Vagina (tissue), 2 donors: ENCODE measurements around the gene ATP11A. TPM values are rescaled to one million over a fixed set of nuclear protein-coding genes. Genes with fewer than 3 reads are reported as not detected.

ENCODE experiments used
- DNase-seq, 2 donors: peaks; one replicate each; pipeline ENCODE4 v3.0.0-alpha.2; 2017; ENCODE audit errors: extremely low spot score in 2 of 2
- H3K27ac ChIP-seq: fragments of 200-600 bp; sonication (generic); one replicate; pipeline ENCODE4 v1.5.1; 2019
- H3K27me3 ChIP-seq: fragments of 200-600 bp; sonication (generic); one replicate; pipeline ENCODE4 v1.5.1; 2019
- H3K36me3 ChIP-seq, 2 donors: fragments of 200-600 bp; sonication (generic); one replicate each; pipeline ENCODE4 v1.5.1; 2017 to 2019
- H3K4me1 ChIP-seq: fragments of 200-600 bp; sonication (generic); one replicate; pipeline ENCODE4 v1.5.1; 2019
- H3K4me3 ChIP-seq, 2 donors: fragments of 200-600 bp; sonication (generic); 1 replicate in 1 of 2; 2 replicates in 1 of 2; pipeline ENCODE4 v1.5.1; 2016 to 2019
- H3K9me3 ChIP-seq: fragments of 200-600 bp; sonication (generic); one replicate; pipeline ENCODE4 v1.5.1; 2019
- POLR2A ChIP-seq, 2 donors: fragments of 450-650 bp; IDR thresholded peaks; one replicate each; pipeline ENCODE4 v1.6.1; 2017; ENCODE audit warnings: antibody characterized with exemption in 2 of 2, mild to moderate bottlenecking in 2 of 2, moderate library complexity in 2 of 2
- POLR2AphosphoS5 ChIP-seq, 2 donors: sonication (generic); formaldehyde crosslinking; IDR thresholded peaks; one replicate each; pipeline ENCODE4 v1.9.0; 2017; ENCODE audit warnings: antibody characterized with exemption in 2 of 2, mild to moderate bottlenecking in 2 of 2, low read depth in 1 of 2; ENCODE audit not compliant: insufficient read depth in 1 of 2
- intact Hi-C: fragments of 100-400 bp; cut with DNase I; formaldehyde crosslinking; loops from one replicate; pipeline ENCODE4 v1.15.1; 2023
- total RNA-seq: library from RNA; depleted of rRNA; stranded (reverse); fragments of >200 nt; gene quantifications from one replicate; pipeline ENCODE4 v1.2.3, GENCODE V29; 2016
- TF ChIP-seq, protein P1 (sequence below), 3 experiments: fragments of 450-650 bp in 2 of 3; fragments of 200-600 bp in 1 of 3; sonication (generic) in 1 of 3; IDR thresholded peaks; one replicate each; pipeline ENCODE4 v1.5.1; 2017 to 2019; ENCODE audit warnings: antibody characterized with exemption in 3 of 3, mild to moderate bottlenecking in 2 of 3, moderate library complexity in 2 of 3

ATP11A gene
- total RNA-seq, 1 donor from 2014 or later = 33.4 TPM

DNA sequence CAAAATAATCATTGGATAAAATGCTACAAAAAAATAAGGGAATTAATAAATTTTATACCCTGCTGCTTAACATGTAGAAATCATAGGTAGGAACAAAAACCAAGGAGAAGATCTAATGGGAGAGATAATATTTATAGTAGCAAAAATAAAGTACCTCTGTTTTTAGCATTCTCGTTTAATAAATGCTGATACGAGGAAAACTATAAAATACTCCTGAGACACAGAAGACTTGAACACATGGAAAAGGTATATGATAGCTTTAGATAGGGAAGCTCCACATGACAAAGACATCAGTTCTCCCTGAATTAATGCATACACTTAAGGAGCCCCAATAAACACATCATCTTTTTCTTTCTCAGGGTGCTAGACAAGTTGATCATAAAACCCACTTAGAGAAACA, 234.5 kb downstream of the ATP11A start:
- Histone ChIP-seq H3K4me3 (no peak overlapping the region), H3K36me3 (no peaks in the 10 kb centered on the region), H3K27ac (no peak overlapping the region), H3K4me1 (peaks cover 7% of the 10 kb centered on the region), H3K27me3 (no peaks in the 10 kb centered on the region), H3K9me3 (no peaks in the 10 kb centered on the region)
- intact Hi-C loops = no loop called here
- TF ChIP-seq POLR2AphosphoS5 (IDR thresholded peaks at IDR 0.05; ENCODE audit: insufficient read depth in 1 of 2, low read depth in 1 of 2) (no peak), POLR2A (IDR thresholded peaks at IDR 0.05) (no peak)
- TF ChIP-seq, protein P1, sequence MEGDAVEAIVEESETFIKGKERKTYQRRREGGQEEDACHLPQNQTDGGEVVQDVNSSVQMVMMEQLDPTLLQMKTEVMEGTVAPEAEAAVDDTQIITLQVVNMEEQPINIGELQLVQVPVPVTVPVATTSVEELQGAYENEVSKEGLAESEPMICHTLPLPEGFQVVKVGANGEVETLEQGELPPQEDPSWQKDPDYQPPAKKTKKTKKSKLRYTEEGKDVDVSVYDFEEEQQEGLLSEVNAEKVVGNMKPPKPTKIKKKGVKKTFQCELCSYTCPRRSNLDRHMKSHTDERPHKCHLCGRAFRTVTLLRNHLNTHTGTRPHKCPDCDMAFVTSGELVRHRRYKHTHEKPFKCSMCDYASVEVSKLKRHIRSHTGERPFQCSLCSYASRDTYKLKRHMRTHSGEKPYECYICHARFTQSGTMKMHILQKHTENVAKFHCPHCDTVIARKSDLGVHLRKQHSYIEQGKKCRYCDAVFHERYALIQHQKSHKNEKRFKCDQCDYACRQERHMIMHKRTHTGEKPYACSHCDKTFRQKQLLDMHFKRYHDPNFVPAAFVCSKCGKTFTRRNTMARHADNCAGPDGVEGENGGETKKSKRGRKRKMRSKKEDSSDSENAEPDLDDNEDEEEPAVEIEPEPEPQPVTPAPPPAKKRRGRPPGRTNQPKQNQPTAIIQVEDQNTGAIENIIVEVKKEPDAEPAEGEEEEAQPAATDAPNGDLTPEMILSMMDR (IDR thresholded peaks at IDR 0.05) = no peak
- DNase-seq = no peak

DNA sequence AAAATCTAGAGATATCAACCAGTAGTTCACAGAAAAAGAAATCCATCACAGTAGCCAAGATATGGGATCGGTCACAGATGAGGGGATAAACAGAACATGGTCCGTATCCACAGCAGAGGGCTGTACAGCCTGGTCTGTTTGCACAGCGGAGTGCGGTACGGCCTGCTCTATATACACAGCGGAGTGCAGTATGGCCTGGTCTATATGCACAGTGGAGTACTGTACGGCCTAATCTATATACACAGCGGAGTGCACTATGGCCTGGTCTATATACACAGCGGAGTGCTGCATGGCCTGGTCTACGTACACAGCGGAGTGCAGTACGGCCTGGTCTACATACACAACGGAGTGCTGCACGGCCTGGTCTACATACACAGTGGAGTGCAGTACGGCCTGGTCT, 236.2 kb downstream of the ATP11A start:
- Histone ChIP-seq H3K27ac (no peak overlapping the region), H3K4me1 (peaks cover 8% of the 10 kb centered on the region), H3K27me3 (no peaks in the 10 kb centered on the region), H3K9me3 (no peaks in the 10 kb centered on the region), H3K4me3 (no peak overlapping the region), H3K36me3 (no peaks in the 10 kb centered on the region)
- intact Hi-C loops = no loop called here
- TF ChIP-seq POLR2A (IDR thresholded peaks at IDR 0.05) (no peak), POLR2AphosphoS5 (IDR thresholded peaks at IDR 0.05; ENCODE audit: insufficient read depth in 1 of 2, low read depth in 1 of 2) (no peak)
- TF ChIP-seq, protein P1 (IDR thresholded peaks at IDR 0.05) = no peak
- DNase-seq = no peak

DNA sequence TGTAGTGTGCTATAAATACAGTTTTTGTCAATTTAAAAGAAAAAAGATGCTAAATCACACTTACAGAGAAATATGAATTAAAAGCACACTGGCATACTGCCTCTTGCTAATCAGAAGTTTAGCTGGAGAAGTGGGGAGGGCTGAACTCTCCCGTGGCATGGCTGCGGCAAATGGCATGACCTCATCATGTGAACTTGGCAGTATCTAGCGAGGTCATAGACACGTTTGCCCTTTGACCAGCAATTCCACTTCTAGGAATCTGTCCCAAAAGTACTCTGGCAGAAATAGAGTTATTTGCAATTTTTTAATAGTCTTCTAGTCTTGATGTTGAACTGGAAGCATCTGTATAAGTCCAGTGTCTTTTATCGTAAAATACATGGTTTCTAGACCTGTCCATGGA, 237.2 kb downstream of the ATP11A start:
- Histone ChIP-seq H3K36me3 (no peaks in the 10 kb centered on the region), H3K4me3 (no peak overlapping the region), H3K9me3 (no peaks in the 10 kb centered on the region), H3K4me1 (peaks cover 15% of the 10 kb centered on the region), H3K27ac (no peak overlapping the region), H3K27me3 (no peaks in the 10 kb centered on the region)
- TF ChIP-seq POLR2A (IDR thresholded peaks at IDR 0.05) (no peak), POLR2AphosphoS5 (IDR thresholded peaks at IDR 0.05; ENCODE audit: insufficient read depth in 1 of 2, low read depth in 1 of 2) (no peak)
- TF ChIP-seq, protein P1 (IDR thresholded peaks at IDR 0.05) = no peak
- intact Hi-C loops = no loop called here
- no peak for DNase-seq

DNA sequence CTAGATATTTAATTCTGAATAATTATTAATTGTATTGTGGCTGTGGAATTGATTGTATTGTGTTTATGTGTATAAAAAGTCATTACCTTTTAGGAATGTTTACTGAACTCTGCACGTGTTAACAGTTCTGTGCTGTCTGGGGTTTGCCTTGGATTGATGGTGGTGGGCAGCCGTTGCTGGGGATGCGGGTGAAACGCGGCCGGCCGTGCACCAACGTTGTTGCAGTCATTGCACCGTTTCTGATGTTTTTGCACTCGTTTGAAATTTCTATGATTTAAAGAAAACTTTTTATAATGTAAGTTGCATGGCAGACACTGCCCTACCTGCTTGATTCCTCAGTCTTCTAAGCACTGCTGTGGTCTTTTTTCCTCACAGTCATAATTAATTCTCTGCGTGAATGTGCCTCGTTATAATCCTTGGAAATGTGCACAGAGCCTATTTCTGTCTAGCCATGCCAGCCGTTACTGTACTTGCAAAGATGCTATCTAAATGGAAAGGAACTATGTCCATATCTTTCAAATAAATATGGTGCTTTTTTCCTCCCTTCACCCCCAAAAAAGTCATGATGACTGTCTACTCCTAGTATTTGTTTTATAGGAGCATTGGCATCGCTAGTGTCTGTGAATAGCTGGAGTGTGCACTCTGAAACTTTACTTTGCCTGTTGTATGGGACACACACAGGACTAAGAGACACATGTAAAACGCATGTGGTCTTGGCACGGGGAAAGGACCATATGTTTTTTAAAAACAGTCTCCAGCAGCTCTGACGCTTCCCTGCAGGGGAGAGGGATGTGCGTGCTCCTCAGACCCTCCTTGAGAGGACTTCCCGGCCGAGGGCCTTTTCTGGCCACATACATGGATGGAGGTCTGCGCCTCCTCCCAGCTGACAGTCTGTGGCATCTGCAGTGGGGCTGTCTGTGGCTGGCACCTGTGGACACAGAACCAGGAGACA, 238.5 kb downstream of the ATP11A start:
- intact Hi-C loops = no loop called here
- Histone ChIP-seq H3K9me3 (no peaks in the 10 kb centered on the region), H3K4me3 (no peak overlapping the region), H3K4me1 (peaks cover 15% of the 10 kb centered on the region), H3K27ac (no peak overlapping the region), H3K27me3 (no peaks in the 10 kb centered on the region), H3K36me3 (no peaks in the 10 kb centered on the region)
- TF ChIP-seq, protein P1 (IDR thresholded peaks at IDR 0.05) = no peak
- TF ChIP-seq POLR2A (IDR thresholded peaks at IDR 0.05) = no peak
- no peak for TF ChIP-seq POLR2AphosphoS5 (IDR thresholded peaks at IDR 0.05; ENCODE audit: insufficient read depth in 1 of 2, low read depth in 1 of 2)
- DNase-seq = no peak
